Right renal pelvis (tissue), 4 donors: ENCODE results near the gene NAV3. TPM values are rescaled to one million over a fixed set of nuclear protein-coding genes. Genes with fewer than 3 reads are reported as not detected.
"Not testable (repeated sequence)": the region's sequence is repeated elsewhere in the genome, so short reads cannot be mapped to it uniquely, and the experiment has no call there.

Experiments
- DNase-seq, 4 donors: peaks; one replicate each; pipeline ENCODE4 v3.0.0-alpha.2; 2013; ENCODE audit warnings: low read depth in 4 of 4, low spot score in 3 of 4, missing footprints in 1 of 4
- polyA plus RNA-seq, 4 donors: library from polyadenylated mRNA; unstranded; fragments of 120-200 nt; gene quantifications; one replicate each; pipeline ENCODE4 v1.2.1, GENCODE V29; 2013; ENCODE audit not compliant: insufficient read length in 4 of 4

The NAV3 gene
- polyA plus RNA-seq, 4 donors, result 9.1 to 11.3 (median 10.3) TPM

DNA sequence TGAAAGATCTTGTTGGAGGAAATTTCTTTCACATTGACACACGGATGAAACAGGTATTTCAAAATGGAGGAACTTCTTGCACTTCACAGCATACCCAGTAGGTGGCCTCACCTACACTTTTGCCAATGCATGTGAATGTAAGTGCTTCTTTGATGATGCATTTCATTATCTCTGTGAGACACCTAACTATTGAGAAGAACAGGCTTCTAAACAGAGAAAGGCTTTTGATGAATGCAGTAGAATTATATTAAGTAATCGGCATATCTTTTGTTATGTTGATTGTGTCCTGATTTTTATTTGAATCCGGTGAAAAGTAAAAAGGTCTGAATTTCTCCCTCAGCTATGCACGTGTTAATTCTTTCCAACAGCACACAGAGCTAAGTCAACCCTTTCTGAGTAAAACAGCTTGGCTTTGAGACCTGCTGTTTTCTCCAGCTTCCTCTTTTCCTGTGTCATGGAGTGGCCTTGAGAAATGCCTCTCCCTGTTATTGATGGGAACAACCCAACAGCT, 399.0 kb downstream of the NAV3 start:
- DNase-seq, result no peak

DNA sequence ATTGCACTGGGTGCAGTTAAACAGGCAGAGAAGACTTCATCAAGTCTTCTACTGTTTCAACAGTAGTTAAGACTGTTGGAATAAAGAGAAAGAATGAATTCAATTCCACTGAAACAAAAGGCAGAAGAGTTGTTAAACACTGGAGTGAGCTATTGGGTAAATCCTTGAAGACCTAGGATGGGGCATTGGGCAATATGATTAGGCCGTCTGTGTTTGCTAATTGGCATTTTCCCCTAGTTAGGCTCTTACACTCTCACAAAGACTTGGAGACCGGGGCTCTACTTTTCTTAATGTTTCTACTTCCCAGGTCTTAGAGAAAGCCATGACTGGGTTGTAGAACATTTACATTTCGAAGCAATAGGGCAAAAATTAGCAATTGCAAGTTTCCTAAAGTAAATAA, 402.1 kb downstream of the NAV3 start:
- no peak for DNase-seq

DNA sequence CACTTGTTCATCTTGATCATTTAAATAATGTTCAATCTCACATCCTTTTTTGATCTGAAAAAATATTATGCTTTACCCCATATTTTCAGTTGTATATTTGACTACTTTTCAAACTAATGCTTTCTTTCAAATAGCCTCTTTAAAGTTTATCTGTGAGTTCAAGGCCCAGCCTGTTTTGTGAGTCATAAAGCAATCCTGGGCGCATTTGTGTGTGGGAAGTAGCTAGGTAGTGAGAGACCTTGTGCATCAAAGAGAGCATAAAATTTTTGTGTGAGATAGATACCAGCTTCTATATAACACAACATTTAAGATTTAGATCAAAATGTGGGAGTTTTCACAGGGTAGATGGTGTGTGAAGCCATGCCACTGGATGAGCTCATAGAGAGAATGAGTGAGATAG, 405.6 kb downstream of the NAV3 start:
- DNase-seq, result no peak

DNA sequence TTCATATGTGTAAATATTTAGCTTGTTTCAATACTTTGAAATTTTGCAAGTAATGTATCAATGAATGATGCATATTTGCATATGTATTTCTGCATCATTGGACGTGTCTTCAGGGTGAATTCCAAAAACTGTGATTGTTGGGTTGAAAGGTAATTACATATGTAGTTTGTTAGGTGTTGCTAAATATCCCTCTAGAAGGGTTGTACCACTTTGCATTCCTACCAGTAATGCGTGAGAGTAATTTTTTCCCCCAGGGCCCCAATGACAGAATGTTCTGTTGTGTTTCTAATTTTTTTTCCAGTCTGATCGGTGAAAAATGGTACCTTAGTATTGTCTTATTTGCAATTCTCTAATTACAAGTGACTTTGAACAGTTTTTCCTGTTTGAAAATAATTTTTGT, 408.9 kb downstream of the NAV3 start:
- no peak for DNase-seq

DNA sequence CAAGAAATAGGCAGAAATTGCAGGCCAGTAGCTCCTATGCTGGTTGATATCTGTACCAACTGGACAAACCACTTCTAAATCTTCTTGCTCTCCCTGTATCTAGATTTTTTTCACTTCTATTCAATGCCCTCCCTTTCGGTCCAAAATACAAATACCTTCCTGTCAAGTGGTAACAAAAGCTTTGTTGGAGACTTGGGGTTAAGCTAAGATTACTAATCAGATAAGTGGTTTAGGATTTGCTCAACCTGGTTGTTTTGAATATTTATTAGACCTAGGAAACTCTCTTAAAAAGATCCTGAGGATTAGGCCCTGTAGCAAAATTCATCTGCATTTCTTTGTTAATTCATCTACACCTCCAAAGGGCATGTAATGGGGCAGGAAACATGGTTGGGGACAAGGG, 410.1 kb downstream of the NAV3 start:
- DNase-seq, result no peak

DNA sequence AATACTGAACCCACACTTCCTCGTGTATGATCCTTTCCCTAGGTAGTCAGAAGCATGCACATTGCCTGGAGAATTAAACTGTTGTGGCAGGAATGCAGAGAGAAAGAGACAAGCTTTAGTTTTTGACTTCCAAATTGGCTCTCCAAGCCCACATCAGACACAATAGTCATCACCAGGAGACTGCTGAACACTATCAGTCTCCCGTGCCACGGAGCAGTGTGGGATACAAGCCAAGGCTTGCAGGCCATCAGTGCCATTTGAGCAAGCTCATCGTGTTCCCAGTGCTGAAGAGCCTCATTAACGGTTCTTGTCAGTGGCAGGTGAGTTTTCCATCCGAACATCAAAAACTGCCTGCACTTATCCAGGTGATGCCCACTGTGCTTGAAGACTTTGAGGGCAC, 410.8 kb downstream of the NAV3 start:
- no peak for DNase-seq

DNA sequence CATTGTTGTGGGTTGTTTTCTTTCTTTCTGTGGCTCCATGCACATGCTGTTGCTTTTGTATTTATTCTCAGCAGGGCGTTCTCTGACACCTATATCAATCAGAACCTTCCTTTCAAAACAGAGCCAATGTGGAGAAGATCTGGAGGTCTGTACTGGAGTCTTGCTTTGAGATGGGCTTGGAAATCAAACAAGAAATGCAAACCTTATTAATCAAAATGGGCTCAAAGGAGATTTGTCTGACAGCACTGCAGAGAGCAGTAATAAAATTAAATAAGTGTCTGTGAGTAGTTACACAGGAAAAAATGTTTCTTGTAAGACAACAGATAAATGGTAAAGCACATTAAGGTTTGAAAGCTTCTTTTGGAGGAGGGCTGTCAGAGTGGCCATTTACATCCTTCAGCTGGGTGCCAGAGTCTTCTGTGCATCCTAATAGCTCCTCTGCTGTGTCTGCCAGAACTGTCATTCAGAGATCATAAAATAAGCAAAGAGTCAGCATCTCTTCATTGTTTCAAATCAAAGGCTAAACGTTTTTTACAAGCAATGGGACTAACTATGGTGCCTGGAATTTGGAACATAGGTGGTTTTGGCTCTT, 414.3 kb downstream of the NAV3 start:
- no peak for DNase-seq

DNA sequence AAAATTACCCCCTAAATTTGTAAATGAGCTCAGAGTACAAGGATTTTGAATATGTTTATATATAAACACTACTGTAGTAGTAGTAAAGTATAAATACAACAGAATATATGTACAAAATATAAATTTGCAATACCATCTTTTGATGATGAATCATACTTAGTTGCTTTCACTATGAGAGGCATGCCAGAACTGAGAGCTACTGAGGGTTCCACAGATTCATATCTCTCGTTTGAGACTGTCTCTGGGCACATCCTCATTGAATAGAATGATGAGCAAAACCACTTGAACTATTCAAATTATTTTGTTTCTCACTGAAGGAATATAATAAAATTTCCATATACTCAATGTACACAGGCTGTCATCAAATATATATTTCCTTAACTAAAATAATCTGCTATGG, 417.6 kb downstream of the NAV3 start:
- DNase-seq, result no peak

DNA sequence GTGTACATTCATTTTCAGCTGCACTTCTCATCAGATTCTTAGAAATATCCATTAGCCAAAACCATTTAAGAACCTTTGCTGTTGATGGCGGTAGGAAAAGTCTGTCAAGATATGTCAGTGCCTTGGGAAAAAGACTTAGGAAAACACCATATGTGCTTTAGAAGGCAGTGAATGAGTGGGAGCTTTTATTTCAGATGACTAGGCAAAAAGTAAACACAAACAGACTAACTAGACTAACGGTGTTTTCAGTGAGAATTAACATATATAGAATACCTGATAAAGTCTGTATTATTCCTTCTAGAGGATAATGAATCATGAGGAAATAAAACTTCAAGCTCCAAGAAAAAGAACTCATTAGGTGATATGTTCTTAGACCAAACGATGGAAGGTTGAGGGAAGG, 418.9 kb downstream of the NAV3 start:
- no peak for DNase-seq

DNA sequence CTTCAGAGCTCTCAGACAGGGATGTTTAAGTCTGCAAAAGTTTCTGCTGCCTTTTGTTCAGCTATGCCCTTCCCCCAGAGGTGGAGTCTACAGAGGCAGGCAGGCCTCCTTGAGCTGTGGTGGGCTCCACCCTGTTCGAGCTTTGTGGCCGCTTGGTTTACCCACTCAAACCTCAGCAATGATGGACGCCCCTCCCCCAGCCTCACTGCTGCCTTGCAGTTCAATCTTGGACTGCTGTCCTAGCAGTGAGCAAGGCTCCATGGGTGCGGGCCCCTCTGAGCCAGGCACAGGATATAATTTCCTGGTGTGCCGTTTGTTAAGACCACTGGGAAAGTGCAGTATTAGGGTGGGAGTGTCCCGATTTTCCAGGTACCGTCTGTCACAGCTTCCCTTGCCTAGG, 427.0 kb downstream of the NAV3 start:
- not testable (repeated sequence) for DNase-seq

DNA sequence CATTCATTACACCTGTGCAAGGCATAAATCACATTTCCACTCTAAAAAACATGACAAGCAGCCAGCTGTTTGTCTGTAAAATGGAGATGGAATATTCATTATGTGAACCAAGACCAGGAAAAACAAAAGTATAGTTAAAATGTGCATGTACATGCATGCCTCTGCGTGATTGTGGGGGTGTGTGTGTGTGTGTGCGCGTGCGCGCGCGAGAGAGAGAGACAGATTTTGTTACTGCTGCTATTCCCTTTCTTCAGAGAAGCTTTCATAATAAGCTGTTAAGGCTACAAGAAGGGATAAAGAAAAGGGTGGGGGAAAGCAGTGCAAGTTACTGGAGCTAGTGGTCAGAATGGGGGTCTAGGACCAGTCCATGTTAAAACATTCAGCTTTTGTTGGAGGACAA, 430.3 kb downstream of the NAV3 start:
- DNase-seq, result no peak

DNA sequence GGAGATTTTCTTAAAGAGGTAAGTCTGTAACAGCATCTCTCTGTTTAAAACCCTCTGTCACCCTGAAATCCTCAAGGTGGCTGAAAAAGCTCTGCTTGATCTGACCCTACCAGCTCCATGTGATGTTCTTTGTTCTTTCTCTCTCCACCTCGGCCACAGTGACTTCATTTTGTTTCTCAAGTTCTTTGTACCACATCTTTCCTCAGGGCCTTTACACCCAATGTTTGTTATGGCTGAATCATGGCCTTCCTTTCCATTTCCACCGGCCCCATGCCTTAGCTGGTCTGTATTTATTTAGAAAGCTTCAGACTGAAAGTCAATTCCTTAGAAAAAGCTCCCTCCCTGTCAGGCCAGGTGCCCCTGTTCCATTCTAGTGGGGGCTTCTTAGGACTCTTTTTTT, 431.2 kb downstream of the NAV3 start:
- no peak for DNase-seq
